Inflammatory macrophage treated with lipopolysaccharide for 4 hours (primary cell): ENCODE data around the gene PARL.
A peak's percentile ranks its signal among the peaks of the same experiment; 100 is the strongest.

ENCODE experiments used
- DNase-seq: peaks from one replicate; pipeline ENCODE4 v3.0.0-alpha.2; 2020

The PARL gene

GRCh38 chr3:183904833-183905780, 20.4 kb upstream of the PARL start:
- DNase-seq, result no peak

- DNase-seq, result no peak
Measured at GRCh38 chr3:183898028-183898431, 13.3 kb upstream of the PARL start.

- no peak for DNase-seq
Measured at GRCh38 chr3:183897606-183898005, 12.9 kb upstream of the PARL start.

- DNase-seq, result no peak
Measured at GRCh38 chr3:183896610-183897009, 11.9 kb upstream of the PARL start.

GRCh38 chr3:183896184-183896583, 11.5 kb upstream of the PARL start:
- DNase-seq, result no peak

GRCh38 chr3:183895774-183896173, 11.1 kb upstream of the PARL start:
- no peak for DNase-seq

GRCh38 chr3:183895296-183895695, 10.6 kb upstream of the PARL start:
- DNase-seq, result peak; percentile 52

GRCh38 chr3:183892610-183893214, 8.0 kb upstream of the PARL start:
- DNase-seq, result no peak

GRCh38 chr3:183885766-183886165, 1.1 kb upstream of the PARL start:
- no peak for DNase-seq

- DNase-seq, result no peak
Measured at GRCh38 chr3:183884097-183884426, 618 bp downstream of the PARL start.

GRCh38 chr3:183883291-183884096, 1.2 kb downstream of the PARL start:
- no peak for DNase-seq

- DNase-seq, result peak; percentile 41
Measured at GRCh38 chr3:183880121-183880520, 4.6 kb downstream of the PARL start.

- DNase-seq, result no peak
Measured at GRCh38 chr3:183879243-183879642, 5.4 kb downstream of the PARL start.

GRCh38 chr3:183878071-183878470, 6.6 kb downstream of the PARL start:
- DNase-seq, result peak; percentile 79

GRCh38 chr3:183877227-183877626, 7.5 kb downstream of the PARL start:
- peak; percentile 8 for DNase-seq

- DNase-seq, result peak; percentile 16
Measured at GRCh38 chr3:183875411-183875810, 9.3 kb downstream of the PARL start.

- no peak for DNase-seq
Measured at GRCh38 chr3:183873914-183874313, 10.8 kb downstream of the PARL start.

- no peak for DNase-seq
Measured at GRCh38 chr3:183871541-183871940, 13.1 kb downstream of the PARL start.

GRCh38 chr3:183870563-183870962, 14.1 kb downstream of the PARL start:
- no peak for DNase-seq

GRCh38 chr3:183868796-183869195, 15.9 kb downstream of the PARL start:
- peak; percentile 57 for DNase-seq

- DNase-seq, result no peak
Measured at GRCh38 chr3:183862610-183863009, 22.1 kb downstream of the PARL start.

GRCh38 chr3:183857863-183858262, 26.8 kb downstream of the PARL start:
- DNase-seq, result no peak

GRCh38 chr3:183854318-183855035, 30.2 kb downstream of the PARL start:
- DNase-seq, result peak; percentile 35
